GM19467 (cell line): ENCODE measurements around the gene SEPTIN8.

ENCODE experiments used
- ATAC-seq: cut with Tn5 transposase; IDR thresholded peaks from one replicate; pipeline ENCODE4 v1.9.1; 2021; ENCODE audit warnings: mild to moderate bottlenecking, moderate library complexity; ENCODE audit not compliant: unreplicated experiment

SEPTIN8 gene

GRCh38 chr5:132714456-132715307, 62.4 kb downstream of the SEPTIN8 start:
- no peak for ATAC-seq

GRCh38 chr5:132708645-132709044, 68.4 kb downstream of the SEPTIN8 start:
- no peak for ATAC-seq

GRCh38 chr5:132704875-132705274, 72.2 kb downstream of the SEPTIN8 start:
- no peak for ATAC-seq
